SK-N-SH (cell line): ENCODE results near the gene FLCN.

ENCODE experiments used
- CHD2 ChIP-seq: fragments of 150-350 bp; IDR thresholded peaks from 2 replicates; pipeline ENCODE4 v1.6.1; 2018; ENCODE audit warnings: low read length; ENCODE audit not compliant: partially characterized antibody
- CTCF ChIP-seq: fragments of 200-600 bp; sonication (generic); IDR thresholded peaks from 2 replicates; pipeline ENCODE4 v1.6.1; 2017; ENCODE audit warnings: antibody characterized with exemption, mild to moderate bottlenecking, moderate library complexity
- EP300 ChIP-seq, 2 experiments: IDR thresholded peaks; 2 replicates each; pipeline versions ENCODE4 v1.4.0 to v1.6.1; 2012; ENCODE audit warnings: borderline replicate concordance in 1 of 2, low read depth in 1 of 2, low read length in 1 of 2
- EZH2phosphoT487 ChIP-seq: fragments of 200-600 bp; sonication (generic); IDR thresholded peaks from 2 replicates; pipeline ENCODE4 v1.6.1; 2017; ENCODE audit warnings: low read depth, mixed run types, mild to moderate bottlenecking, antibody characterized with exemption, moderate library complexity, borderline replicate concordance
- FOSL2 ChIP-seq: IDR thresholded peaks from 2 replicates; pipeline ENCODE4 v1.4.0; 2012; ENCODE audit warnings: low read depth, mild to moderate bottlenecking, moderate library complexity, borderline replicate concordance
- JUND ChIP-seq: IDR thresholded peaks from 2 replicates; pipeline ENCODE4 v1.4.0; 2012
- NRF1 ChIP-seq: IDR thresholded peaks from 2 replicates; pipeline ENCODE4 v1.6.1; 2012; ENCODE audit warnings: low read depth, mild to moderate bottlenecking, low read length
- TAF1 ChIP-seq: IDR thresholded peaks from 2 replicates; pipeline ENCODE4 v1.6.1; 2012; ENCODE audit warnings: low read depth, mild to moderate bottlenecking, low read length, moderate library complexity, borderline replicate concordance
- ZBTB33 ChIP-seq: IDR thresholded peaks from 2 replicates; pipeline ENCODE4 v1.4.0; 2012; ENCODE audit warnings: low read depth, borderline replicate concordance

- no peak for TF ChIP-seq JUND
- no peak for TF ChIP-seq CTCF
- no peak for TF ChIP-seq EP300 (IDR thresholded peaks at IDR 0.05; ENCODE audit: borderline replicate concordance in 1 of 2, low read depth in 1 of 2, low read length in 1 of 2)
- no peak for TF ChIP-seq FOSL2
- no peak for TF ChIP-seq ZBTB33
- no peak for TF ChIP-seq TAF1
- no peak for TF ChIP-seq CHD2
- TF ChIP-seq EZH2phosphoT487 = no peak
- TF ChIP-seq NRF1 = no peak
These were observed 12.8 kb downstream of the FLCN start for GRCh38 chr17:17224137-17224536.
